ENCODE data around the gene DNAAF6. TPM values are rescaled to one million over a fixed set of nuclear protein-coding genes. Genes with fewer than 3 reads are reported as not detected.

Gene DNAAF6
- polyA plus RNA-seq, 1 of the 3 experiments (the other 2 are of a cell fraction): not detected

GRCh38 chrX:107288676-107289075 lies 82.3 kb downstream of the DNAAF6 start:
- no peaks in the 10 kb centered on the region for H3K36me3 ChIP-seq (replicated peaks in 1 of 2; ENCODE audit: control insufficient read depth in 1 of 2, insufficient read depth in 2 of 2, low read length in 1 of 2)
- H3K27ac ChIP-seq (ENCODE audit: low read depth in 2 of 2, low read length in 1 of 2): no peak overlapping the region
- ChIA-PET POLR2A (no interaction called here), CTCF (interaction anchor here (0.7 to 1.4 kb wide), 3 partner anchors 8 to 263 kb away, joined by 3 to 4 read pairs (median 3); no protein-coding TSS in a partner anchor)
- H4K20me1 ChIP-seq (ENCODE audit: insufficient read depth): no peaks in the 10 kb centered on the region
- H3K27me3 ChIP-seq (ENCODE audit: insufficient read depth): no peaks in the 10 kb centered on the region
- DNase-seq: no peak
- H3K4me3 ChIP-seq (ENCODE audit: low read depth in 2 of 2, low read length in 1 of 2): no peak overlapping the region
- H3K9ac ChIP-seq: no peak overlapping the region
- no peaks in the 10 kb centered on the region for H3K9me3 ChIP-seq
- TF ChIP-seq FOXM1 (IDR thresholded peaks at IDR 0.05; ENCODE audit: low read depth): no peak
- TF ChIP-seq POLR2AphosphoS5 (IDR thresholded peaks at IDR 0.05; ENCODE audit: low read depth, low read length): no peak
- TF ChIP-seq RAD21 (IDR thresholded peaks at IDR 0.05; ENCODE audit: low read length): no peak
- TF ChIP-seq RXRA (IDR thresholded peaks at IDR 0.05; ENCODE audit: borderline replicate concordance, low read depth): no peak
- TF ChIP-seq MXI1 (IDR thresholded peaks at IDR 0.05; ENCODE audit: low read depth, low read length): no peak
- TF ChIP-seq MEF2A (IDR thresholded peaks at IDR 0.05; ENCODE audit: borderline replicate concordance, low read depth): no peak
- H3F3A ChIP-seq (replicated peaks; ENCODE audit: insufficient read depth): no peaks in the 10 kb centered on the region
- H3K79me2 ChIP-seq (ENCODE audit: insufficient read depth): no peaks in the 10 kb centered on the region
- H3K4me1 ChIP-seq (ENCODE audit: control insufficient read depth in 1 of 2, insufficient read depth in 2 of 2, low read depth in 1 of 2, low read length in 1 of 2): no peaks in the 10 kb centered on the region
- H3K9me2 ChIP-seq: no peaks in the 10 kb centered on the region
- H2AFZ ChIP-seq (ENCODE audit: low read depth): no peak overlapping the region
- no peak overlapping the region for H3K4me2 ChIP-seq
- WGBS (ENCODE audit: low lambda C conversion rate): 5% methylated on average over 4 of the region's 4 CpGs

DNA sequence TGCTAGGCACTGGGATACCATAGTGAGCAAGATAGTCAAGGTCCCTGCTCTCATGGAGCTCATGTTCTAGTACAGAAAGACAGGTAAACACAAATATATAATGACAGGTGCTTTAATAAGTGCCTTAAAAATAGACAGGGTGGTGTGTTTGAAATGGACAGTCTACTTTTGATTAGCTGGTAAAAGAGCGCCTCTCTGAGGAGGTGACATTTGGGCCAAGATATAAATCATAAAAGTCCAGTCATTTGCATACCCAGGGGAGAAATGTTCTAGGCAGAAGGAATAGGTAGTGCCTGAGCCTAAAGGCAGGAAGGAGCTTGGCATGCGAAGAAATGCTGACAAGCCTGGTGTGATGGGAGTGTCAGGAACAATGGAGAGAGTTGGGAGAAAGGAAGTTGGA lies 83.6 kb downstream of the DNAAF6 start:
- H2AFZ ChIP-seq (ENCODE audit: low read depth): no peak overlapping the region
- no peaks in the 10 kb centered on the region for H3K27me3 ChIP-seq (ENCODE audit: insufficient read depth)
- POLR2A ChIA-PET: no interaction called here
- no peaks in the 10 kb centered on the region for H3K79me2 ChIP-seq (ENCODE audit: insufficient read depth)
- no peak overlapping the region for H3K4me3 ChIP-seq (ENCODE audit: low read depth in 2 of 2, low read length in 1 of 2)
- H3K9me3 ChIP-seq: no peaks in the 10 kb centered on the region
- DNase-seq: no peak
- H3K4me2 ChIP-seq: no peak overlapping the region
- no peaks in the 10 kb centered on the region for H4K20me1 ChIP-seq (ENCODE audit: insufficient read depth)
- WGBS (ENCODE audit: low lambda C conversion rate): 30% methylated on average over 2 of the region's 2 CpGs
- H3K9me2 ChIP-seq: no peaks in the 10 kb centered on the region
- CTCF ChIA-PET: no interaction called here
- H3K36me3 ChIP-seq (replicated peaks in 1 of 2; ENCODE audit: control insufficient read depth in 1 of 2, insufficient read depth in 2 of 2, low read length in 1 of 2): no peaks in the 10 kb centered on the region
- H3K9ac ChIP-seq: no peak overlapping the region
- no peaks in the 10 kb centered on the region for H3K4me1 ChIP-seq (ENCODE audit: control insufficient read depth in 1 of 2, insufficient read depth in 2 of 2, low read depth in 1 of 2, low read length in 1 of 2)
- TF ChIP-seq IRF3 (IDR thresholded peaks at IDR 0.05; ENCODE audit: low read depth, low read length) (no peak), RFX5 (IDR thresholded peaks at IDR 0.05; ENCODE audit: low read length) (no peak), RAD21 (IDR thresholded peaks at IDR 0.05; ENCODE audit: low read length) (no peak), FOXJ3 (CRISPR knock-in tag; IDR thresholded peaks at IDR 0.05) (no peak)
- no peak overlapping the region for H3K27ac ChIP-seq (ENCODE audit: low read depth in 2 of 2, low read length in 1 of 2)
- H3F3A ChIP-seq (replicated peaks; ENCODE audit: insufficient read depth): no peaks in the 10 kb centered on the region

- H3K4me1 ChIP-seq (ENCODE audit: control insufficient read depth in 1 of 2, insufficient read depth in 2 of 2, low read depth in 1 of 2, low read length in 1 of 2): no peaks in the 10 kb centered on the region
- DNase-seq: no peak
- 6% methylated on average over 2 of the region's 2 CpGs for WGBS (ENCODE audit: low lambda C conversion rate)
- H3K36me3 ChIP-seq (replicated peaks in 1 of 2; ENCODE audit: control insufficient read depth in 1 of 2, insufficient read depth in 2 of 2, low read length in 1 of 2): no peaks in the 10 kb centered on the region
- no peaks in the 10 kb centered on the region for H4K20me1 ChIP-seq (ENCODE audit: insufficient read depth)
- no peak overlapping the region for H3K27ac ChIP-seq (ENCODE audit: low read depth in 2 of 2, low read length in 1 of 2)
- H3K4me2 ChIP-seq: no peak overlapping the region
- H3K9me2 ChIP-seq: no peaks in the 10 kb centered on the region
- H2AFZ ChIP-seq (ENCODE audit: low read depth): no peak overlapping the region
- H3K27me3 ChIP-seq (ENCODE audit: insufficient read depth): no peaks in the 10 kb centered on the region
- no peak overlapping the region for H3K4me3 ChIP-seq (ENCODE audit: low read depth in 2 of 2, low read length in 1 of 2)
- H3F3A ChIP-seq (replicated peaks; ENCODE audit: insufficient read depth): no peaks in the 10 kb centered on the region
- no peaks in the 10 kb centered on the region for H3K79me2 ChIP-seq (ENCODE audit: insufficient read depth)
- no peaks in the 10 kb centered on the region for H3K9me3 ChIP-seq
- ChIA-PET CTCF (interaction anchor here (0.6 kb wide), 1 partner anchor 429 kb away, joined by 3 read pairs; no protein-coding TSS in a partner anchor), POLR2A (no interaction called here)
- no peak overlapping the region for H3K9ac ChIP-seq
- TF ChIP-seq RAD21 (IDR thresholded peaks at IDR 0.05; ENCODE audit: low read length) (no peak), FOSL2 (IDR thresholded peaks at IDR 0.05; ENCODE audit: borderline replicate concordance, low read depth) (no peak), GATA2 (CRISPR knock-in tag; IDR thresholded peaks at IDR 0.05) (no peak), NRF1 (IDR thresholded peaks at IDR 0.05; ENCODE audit: low read depth, low read length) (no peak), USF1 (IDR thresholded peaks at IDR 0.05; ENCODE audit: borderline replicate concordance, low read depth) (no peak), RCOR1 (IDR thresholded peaks at IDR 0.05; ENCODE audit: low read length) (no peak)
- TF ChIP-seq, protein P1, sequence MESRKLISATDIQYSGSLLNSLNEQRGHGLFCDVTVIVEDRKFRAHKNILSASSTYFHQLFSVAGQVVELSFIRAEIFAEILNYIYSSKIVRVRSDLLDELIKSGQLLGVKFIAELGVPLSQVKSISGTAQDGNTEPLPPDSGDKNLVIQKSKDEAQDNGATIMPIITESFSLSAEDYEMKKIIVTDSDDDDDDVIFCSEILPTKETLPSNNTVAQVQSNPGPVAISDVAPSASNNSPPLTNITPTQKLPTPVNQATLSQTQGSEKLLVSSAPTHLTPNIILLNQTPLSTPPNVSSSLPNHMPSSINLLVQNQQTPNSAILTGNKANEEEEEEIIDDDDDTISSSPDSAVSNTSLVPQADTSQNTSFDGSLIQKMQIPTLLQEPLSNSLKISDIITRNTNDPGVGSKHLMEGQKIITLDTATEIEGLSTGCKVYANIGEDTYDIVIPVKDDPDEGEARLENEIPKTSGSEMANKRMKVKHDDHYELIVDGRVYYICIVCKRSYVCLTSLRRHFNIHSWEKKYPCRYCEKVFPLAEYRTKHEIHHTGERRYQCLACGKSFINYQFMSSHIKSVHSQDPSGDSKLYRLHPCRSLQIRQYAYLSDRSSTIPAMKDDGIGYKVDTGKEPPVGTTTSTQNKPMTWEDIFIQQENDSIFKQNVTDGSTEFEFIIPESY (IDR thresholded peaks at IDR 0.05; ENCODE audit: borderline replicate concordance, low read depth): no peak
- TF ChIP-seq, protein P2, sequence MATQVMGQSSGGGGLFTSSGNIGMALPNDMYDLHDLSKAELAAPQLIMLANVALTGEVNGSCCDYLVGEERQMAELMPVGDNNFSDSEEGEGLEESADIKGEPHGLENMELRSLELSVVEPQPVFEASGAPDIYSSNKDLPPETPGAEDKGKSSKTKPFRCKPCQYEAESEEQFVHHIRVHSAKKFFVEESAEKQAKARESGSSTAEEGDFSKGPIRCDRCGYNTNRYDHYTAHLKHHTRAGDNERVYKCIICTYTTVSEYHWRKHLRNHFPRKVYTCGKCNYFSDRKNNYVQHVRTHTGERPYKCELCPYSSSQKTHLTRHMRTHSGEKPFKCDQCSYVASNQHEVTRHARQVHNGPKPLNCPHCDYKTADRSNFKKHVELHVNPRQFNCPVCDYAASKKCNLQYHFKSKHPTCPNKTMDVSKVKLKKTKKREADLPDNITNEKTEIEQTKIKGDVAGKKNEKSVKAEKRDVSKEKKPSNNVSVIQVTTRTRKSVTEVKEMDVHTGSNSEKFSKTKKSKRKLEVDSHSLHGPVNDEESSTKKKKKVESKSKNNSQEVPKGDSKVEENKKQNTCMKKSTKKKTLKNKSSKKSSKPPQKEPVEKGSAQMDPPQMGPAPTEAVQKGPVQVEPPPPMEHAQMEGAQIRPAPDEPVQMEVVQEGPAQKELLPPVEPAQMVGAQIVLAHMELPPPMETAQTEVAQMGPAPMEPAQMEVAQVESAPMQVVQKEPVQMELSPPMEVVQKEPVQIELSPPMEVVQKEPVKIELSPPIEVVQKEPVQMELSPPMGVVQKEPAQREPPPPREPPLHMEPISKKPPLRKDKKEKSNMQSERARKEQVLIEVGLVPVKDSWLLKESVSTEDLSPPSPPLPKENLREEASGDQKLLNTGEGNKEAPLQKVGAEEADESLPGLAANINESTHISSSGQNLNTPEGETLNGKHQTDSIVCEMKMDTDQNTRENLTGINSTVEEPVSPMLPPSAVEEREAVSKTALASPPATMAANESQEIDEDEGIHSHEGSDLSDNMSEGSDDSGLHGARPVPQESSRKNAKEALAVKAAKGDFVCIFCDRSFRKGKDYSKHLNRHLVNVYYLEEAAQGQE (IDR thresholded peaks at IDR 0.05; ENCODE audit: low read depth, low read length): no peak
These were observed 86.6 kb downstream of the DNAAF6 start for GRCh38 chrX:107293056-107293455.

All from SK-N-SH (cell line).